OCI-LY3 (cell line): ENCODE measurements around the gene WNT11.

Source experiments
- H2AFZ ChIP-seq: fragments of 200-600, 300-600 bp; shearing (Covaris generic); 2 replicates; pipeline ENCODE4 v1.6.0; 2014; ENCODE audit warnings: antibody characterized with exemption, low read depth, low read length
- H3K27ac ChIP-seq: fragments of 200-600, 300-600 bp; sonication (generic); 2 replicates; pipeline ENCODE4 v1.5.1; 2014; ENCODE audit warnings: mild to moderate bottlenecking, low read length, moderate library complexity, mixed read lengths
- H3K27me3 ChIP-seq: fragments of 200-600, 300-600 bp; sonication (generic); 2 replicates; pipeline ENCODE4 v1.6.1; 2014; ENCODE audit warnings: low read depth, low read length, mixed read lengths
- H3K36me3 ChIP-seq: fragments of 200-600, 300-600 bp; sonication (generic); replicated peaks from 2 replicates; pipeline ENCODE3; 2014; ENCODE audit warnings: low read depth, low read length, mixed read lengths
- H3K4me1 ChIP-seq: fragments of 300-600, 200-600 bp; sonication (generic); 2 replicates; pipeline ENCODE4 v1.6.1; 2014; ENCODE audit warnings: low read length, mixed read lengths
- H3K4me2 ChIP-seq: fragments of 200-600, 300-600 bp; sonication (generic); 2 replicates; pipeline ENCODE4 v1.6.1; 2014; ENCODE audit warnings: low read length, mixed read lengths
- H3K4me3 ChIP-seq: fragments of 300-600, 200-600 bp; sonication (generic); 2 replicates; pipeline ENCODE4 v1.5.1; 2014; ENCODE audit warnings: antibody characterized with exemption, mild to moderate bottlenecking, low read length, moderate library complexity
- H3K79me2 ChIP-seq: fragments of 300-600, 200-600 bp; shearing (Covaris generic); 2 replicates; pipeline ENCODE4 v1.6.1; 2014; ENCODE audit warnings: mild to moderate bottlenecking, low read length, mixed read lengths
- H3K9ac ChIP-seq: fragments of 300-600, 200-600 bp; shearing (Covaris generic); 2 replicates; pipeline ENCODE4 v1.6.0; 2014; ENCODE audit warnings: mild to moderate bottlenecking, low read length, moderate library complexity
- H3K9me3 ChIP-seq: fragments of 200-600, 300-600 bp; shearing (Covaris generic); 2 replicates; pipeline ENCODE4 v1.6.1; 2014; ENCODE audit warnings: low read length, mixed read lengths; ENCODE audit not compliant: insufficient read depth
- H4K20me1 ChIP-seq: fragments of 200-600, 300-600 bp; sonication (generic); 2 replicates; pipeline ENCODE4 v1.6.1; 2016; ENCODE audit warnings: low read length, mixed read lengths; ENCODE audit not compliant: insufficient read depth
- CTCF ChIP-seq: fragments of 200-600, 300-600 bp; sonication (generic); IDR thresholded peaks from 2 replicates; pipeline ENCODE4 v1.5.1; 2014; ENCODE audit warnings: antibody characterized with exemption, low read length, low read depth
- EZH2phosphoT487 ChIP-seq: fragments of 200-600 bp; shearing (Covaris generic); IDR thresholded peaks from 2 replicates; pipeline ENCODE4 v1.6.1; 2018; ENCODE audit warnings: antibody characterized with exemption, mixed run types, low read depth

Gene WNT11

DNA sequence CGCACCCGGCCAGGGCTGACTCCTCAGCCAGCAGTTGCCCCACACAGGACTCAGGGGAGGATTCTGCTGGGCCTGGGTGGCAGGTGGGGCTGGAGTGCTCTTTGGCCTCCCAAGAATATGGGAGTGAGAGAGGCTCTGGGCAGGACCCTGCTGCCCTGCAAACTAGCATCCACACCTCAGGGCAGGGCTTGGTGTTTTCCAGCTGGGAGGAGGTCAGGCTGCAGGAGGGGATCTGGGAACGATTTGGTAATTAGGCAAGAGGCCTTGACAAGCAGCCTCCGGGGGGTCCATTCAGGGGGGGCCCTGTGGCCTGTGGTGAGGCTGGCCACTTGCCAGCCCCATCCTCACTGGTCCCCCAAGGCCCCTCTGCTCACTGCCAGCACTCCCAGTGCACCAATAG lies 35.8 kb downstream of the WNT11 start:
- Histone ChIP-seq H3K36me3 (no peaks in the 10 kb centered on the region), H3K79me2 (no peaks in the 10 kb centered on the region), H3K27ac (no peak overlapping the region), H3K9ac (no peak overlapping the region), H3K4me1 (no peaks in the 10 kb centered on the region; the same call in 1 of the 2 replicates), H3K27me3 (peaks cover 9% of the 10 kb centered on the region; the same call in 1 of the 2 replicates), H4K20me1 (no peaks in the 10 kb centered on the region), H3K4me2 (no peak overlapping the region), H2AFZ (no peak overlapping the region), H3K9me3 (no peaks in the 10 kb centered on the region), H3K4me3 (no peak overlapping the region)
- TF ChIP-seq CTCF = no peak
- TF ChIP-seq EZH2phosphoT487 = no peak

DNA sequence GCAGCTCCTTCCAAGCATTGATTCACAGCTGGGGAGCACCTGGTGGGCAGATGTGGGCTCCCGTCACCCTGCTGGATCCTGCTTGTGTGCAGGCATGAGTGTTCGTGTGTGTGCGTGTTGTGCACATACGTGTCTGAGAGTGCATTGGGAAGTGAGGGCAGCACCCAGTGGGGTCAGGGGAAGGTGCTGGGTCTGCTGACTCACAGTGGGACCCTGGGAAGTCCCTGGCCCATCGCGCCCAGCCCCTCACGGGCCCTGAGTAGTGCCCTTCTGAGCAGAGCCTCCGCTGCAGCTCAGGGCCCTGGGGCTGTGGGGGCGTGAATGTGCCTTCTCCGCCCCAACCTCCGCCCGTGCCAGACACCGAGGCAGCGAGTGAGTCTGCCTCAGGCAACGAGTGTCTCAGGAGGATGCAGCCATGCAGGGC lies 36.8 kb downstream of the WNT11 start:
- no peaks in the 10 kb centered on the region for H3K36me3 ChIP-seq
- no peaks in the 10 kb centered on the region; the same call in 1 of the 2 replicates for H3K4me1 ChIP-seq
- H3K27ac ChIP-seq = no peak overlapping the region
- no peak overlapping the region for H2AFZ ChIP-seq
- H3K4me2 ChIP-seq = no peak overlapping the region
- H3K79me2 ChIP-seq = no peaks in the 10 kb centered on the region
- H3K9ac ChIP-seq = no peak overlapping the region
- TF ChIP-seq EZH2phosphoT487 = no peak
- no peak for TF ChIP-seq CTCF
- no peak overlapping the region for H3K4me3 ChIP-seq
- H4K20me1 ChIP-seq = no peaks in the 10 kb centered on the region
- no peaks in the 10 kb centered on the region for H3K9me3 ChIP-seq
- peaks cover 9% of the 10 kb centered on the region; the same call in 1 of the 2 replicates for H3K27me3 ChIP-seq

DNA sequence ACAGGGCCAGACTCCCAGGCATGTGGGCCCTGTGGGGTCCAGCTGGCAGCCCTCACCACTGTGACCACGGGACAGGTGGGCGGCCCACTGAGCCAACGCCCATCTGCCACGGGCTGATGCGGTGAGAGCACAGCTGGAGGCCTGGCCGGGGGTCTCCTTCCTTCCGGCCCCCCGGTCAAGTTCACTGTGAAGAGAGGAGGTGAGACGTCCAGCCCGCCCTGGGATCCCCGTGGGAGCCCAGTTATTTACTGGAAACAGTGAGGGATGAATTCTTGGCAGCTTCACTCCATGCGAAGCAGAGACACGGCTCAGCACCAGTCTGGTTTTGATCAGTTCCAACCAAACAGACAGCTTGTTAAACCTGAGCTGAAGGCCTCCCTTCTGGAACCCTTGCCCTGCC lies 38.7 kb downstream of the WNT11 start:
- no peak overlapping the region for H3K9ac ChIP-seq
- no peak overlapping the region for H3K4me3 ChIP-seq
- H3K27me3 ChIP-seq = peaks cover 9% of the 10 kb centered on the region; the same call in 1 of the 2 replicates
- no peak overlapping the region for H2AFZ ChIP-seq
- no peaks in the 10 kb centered on the region for H4K20me1 ChIP-seq
- H3K9me3 ChIP-seq = no peaks in the 10 kb centered on the region
- H3K79me2 ChIP-seq = no peaks in the 10 kb centered on the region
- H3K4me2 ChIP-seq = no peak overlapping the region
- H3K4me1 ChIP-seq = no peaks in the 10 kb centered on the region; the same call in 1 of the 2 replicates
- TF ChIP-seq EZH2phosphoT487 = no peak
- no peak for TF ChIP-seq CTCF
- no peak overlapping the region for H3K27ac ChIP-seq
- no peaks in the 10 kb centered on the region for H3K36me3 ChIP-seq

DNA sequence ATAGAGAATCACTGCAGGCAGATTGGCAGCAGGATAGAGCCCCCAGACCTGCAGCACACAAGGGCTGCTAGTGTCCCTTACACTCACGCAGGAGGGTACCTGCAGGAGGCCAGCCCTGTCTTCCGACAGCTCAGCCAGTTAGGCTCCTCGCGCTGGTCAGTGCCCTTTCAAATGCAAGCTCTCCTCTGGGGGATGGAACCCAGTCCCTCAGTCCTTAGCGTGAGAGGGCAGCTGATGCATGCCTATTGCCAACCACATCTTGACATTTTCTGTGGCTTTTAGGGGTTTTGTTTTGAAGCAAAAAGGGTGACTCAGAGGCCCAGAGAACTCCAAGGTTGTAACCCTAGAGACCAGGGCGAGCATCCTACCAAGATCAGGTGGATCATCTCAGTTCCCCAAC lies 40.0 kb downstream of the WNT11 start:
- Histone ChIP-seq H3K79me2 (no peaks in the 10 kb centered on the region), H2AFZ (no peak overlapping the region), H3K9ac (no peak overlapping the region), H3K4me2 (no peak overlapping the region), H3K4me3 (no peak overlapping the region), H3K27ac (no peak overlapping the region), H3K27me3 (peaks cover 9% of the 10 kb centered on the region; the same call in 1 of the 2 replicates), H3K9me3 (no peaks in the 10 kb centered on the region), H4K20me1 (no peaks in the 10 kb centered on the region), H3K4me1 (no peaks in the 10 kb centered on the region; the same call in 1 of the 2 replicates), H3K36me3 (no peaks in the 10 kb centered on the region)
- TF ChIP-seq CTCF = no peak
- no peak for TF ChIP-seq EZH2phosphoT487
